Measurements from ENCODE around the gene B3GALT5. TPM values are rescaled to one million over a fixed set of nuclear protein-coding genes. Genes with fewer than 3 reads are reported as not detected.

B3GALT5 gene
- total RNA-seq, 3 donors from 2014 or later: 2.3 to 2.9 TPM; not detected in 1

DNA sequence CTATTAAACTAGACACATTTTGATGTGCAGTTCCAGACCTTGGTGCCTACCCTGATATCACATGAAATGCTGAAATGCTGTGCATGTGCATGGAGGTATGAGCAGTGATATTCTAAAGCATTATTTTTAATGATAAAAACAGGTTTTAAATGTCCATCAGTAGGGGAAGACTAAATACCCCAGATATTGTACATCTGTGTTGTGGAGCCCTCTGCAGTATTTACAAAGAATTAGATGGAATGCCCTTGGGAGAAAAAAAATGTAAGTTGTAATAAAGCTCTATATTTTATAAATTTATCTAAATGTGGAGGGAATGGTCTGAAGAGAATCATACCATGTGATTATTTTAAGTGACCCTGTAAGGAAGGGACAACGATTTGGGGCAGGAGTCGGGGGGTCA is 93.1 kb downstream of the B3GALT5 start:
- DNase-seq (ENCODE audit: low spot score in 2 of 2): no peak
- no peaks in the 10 kb centered on the region for H3K4me1 ChIP-seq
- H3K36me3 ChIP-seq: no peaks in the 10 kb centered on the region
- intact Hi-C loops (cut with DNase I; ENCODE audit: low total_unique reads): no loop called here
- H3K4me3 ChIP-seq: no peak overlapping the region
- peaks cover 0 to 7% of the 10 kb centered on the region in 2 donors for H3K27me3 ChIP-seq
- H3K9me3 ChIP-seq: peaks cover 10 to 13% of the 10 kb centered on the region in 2 donors
- no peak overlapping the region for H3K27ac ChIP-seq
- TF ChIP-seq POLR2A (IDR thresholded peaks at IDR 0.05) (no peak), POLR2AphosphoS5 (IDR thresholded peaks at IDR 0.05) (no peak)

DNA sequence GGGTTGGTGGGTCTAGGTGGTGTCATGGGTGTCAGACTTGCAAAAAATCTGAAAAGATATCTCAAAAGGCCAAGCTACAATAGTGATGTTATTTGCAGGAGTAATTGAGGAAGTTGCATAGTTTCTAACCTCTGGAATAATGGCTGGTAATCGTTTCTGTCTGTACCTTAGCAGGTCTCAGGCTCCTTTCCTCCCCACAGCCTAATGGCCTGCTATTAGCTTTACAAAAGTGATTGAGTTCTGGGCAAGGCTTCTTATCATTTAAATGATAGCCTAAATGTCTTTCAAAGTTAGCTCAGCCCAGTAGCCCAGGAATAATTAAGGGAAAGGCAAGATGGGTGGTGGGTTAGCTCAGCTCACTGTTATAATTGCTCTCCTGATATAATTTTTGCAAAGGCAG is 94.6 kb downstream of the B3GALT5 start:
- Histone ChIP-seq H3K27ac (no peak overlapping the region), H3K4me1 (no peaks in the 10 kb centered on the region), H3K9me3 (peaks cover 10 to 13% of the 10 kb centered on the region in 2 donors), H3K36me3 (no peaks in the 10 kb centered on the region), H3K4me3 (no peak overlapping the region), H3K27me3 (peaks cover 0 to 7% of the 10 kb centered on the region in 2 donors)
- no peak for DNase-seq (ENCODE audit: low spot score in 2 of 2)
- intact Hi-C loops (cut with DNase I; ENCODE audit: low total_unique reads): no loop called here
- TF ChIP-seq POLR2AphosphoS5 (IDR thresholded peaks at IDR 0.05): no peak
- TF ChIP-seq POLR2A (IDR thresholded peaks at IDR 0.05): no peak
- TF ChIP-seq, protein P1, sequence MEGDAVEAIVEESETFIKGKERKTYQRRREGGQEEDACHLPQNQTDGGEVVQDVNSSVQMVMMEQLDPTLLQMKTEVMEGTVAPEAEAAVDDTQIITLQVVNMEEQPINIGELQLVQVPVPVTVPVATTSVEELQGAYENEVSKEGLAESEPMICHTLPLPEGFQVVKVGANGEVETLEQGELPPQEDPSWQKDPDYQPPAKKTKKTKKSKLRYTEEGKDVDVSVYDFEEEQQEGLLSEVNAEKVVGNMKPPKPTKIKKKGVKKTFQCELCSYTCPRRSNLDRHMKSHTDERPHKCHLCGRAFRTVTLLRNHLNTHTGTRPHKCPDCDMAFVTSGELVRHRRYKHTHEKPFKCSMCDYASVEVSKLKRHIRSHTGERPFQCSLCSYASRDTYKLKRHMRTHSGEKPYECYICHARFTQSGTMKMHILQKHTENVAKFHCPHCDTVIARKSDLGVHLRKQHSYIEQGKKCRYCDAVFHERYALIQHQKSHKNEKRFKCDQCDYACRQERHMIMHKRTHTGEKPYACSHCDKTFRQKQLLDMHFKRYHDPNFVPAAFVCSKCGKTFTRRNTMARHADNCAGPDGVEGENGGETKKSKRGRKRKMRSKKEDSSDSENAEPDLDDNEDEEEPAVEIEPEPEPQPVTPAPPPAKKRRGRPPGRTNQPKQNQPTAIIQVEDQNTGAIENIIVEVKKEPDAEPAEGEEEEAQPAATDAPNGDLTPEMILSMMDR (IDR thresholded peaks at IDR 0.05): no peak

DNA sequence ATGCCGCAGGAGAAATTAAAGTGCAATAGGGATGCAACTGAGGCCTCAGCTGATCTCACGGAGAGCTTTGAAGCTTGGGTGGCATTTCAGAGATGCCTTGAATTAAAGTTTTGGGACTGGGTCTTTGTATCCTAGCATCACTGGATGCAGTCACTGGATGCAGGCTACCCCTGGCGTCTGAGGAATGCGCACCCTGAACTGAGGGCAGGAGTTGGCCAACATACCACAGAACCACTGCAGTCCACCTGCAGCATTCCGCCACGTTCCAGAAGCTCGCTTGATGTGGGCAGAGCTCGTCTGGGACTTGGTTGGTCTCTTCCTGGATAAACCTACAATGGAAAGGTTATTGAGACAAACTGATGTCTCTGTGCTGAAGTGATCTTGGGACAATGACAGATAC is 98.1 kb downstream of the B3GALT5 start:
- Histone ChIP-seq H3K4me1 (no peaks in the 10 kb centered on the region), H3K9me3 (no peaks in the 10 kb centered on the region), H3K27me3 (peaks cover 0 to 7% of the 10 kb centered on the region in 2 donors), H3K27ac (no peak overlapping the region), H3K36me3 (no peaks in the 10 kb centered on the region), H3K4me3 (no peak overlapping the region)
- intact Hi-C loops (cut with DNase I; ENCODE audit: low total_unique reads): loop anchor here (10.0 kb wide), 1 partner anchor 186 kb away; no protein-coding TSS in a partner anchor
- TF ChIP-seq, protein P1 (IDR thresholded peaks at IDR 0.05): no peak
- TF ChIP-seq POLR2AphosphoS5 (IDR thresholded peaks at IDR 0.05) (no peak), POLR2A (IDR thresholded peaks at IDR 0.05) (no peak)
- no peak for DNase-seq (ENCODE audit: low spot score in 2 of 2)

DNA sequence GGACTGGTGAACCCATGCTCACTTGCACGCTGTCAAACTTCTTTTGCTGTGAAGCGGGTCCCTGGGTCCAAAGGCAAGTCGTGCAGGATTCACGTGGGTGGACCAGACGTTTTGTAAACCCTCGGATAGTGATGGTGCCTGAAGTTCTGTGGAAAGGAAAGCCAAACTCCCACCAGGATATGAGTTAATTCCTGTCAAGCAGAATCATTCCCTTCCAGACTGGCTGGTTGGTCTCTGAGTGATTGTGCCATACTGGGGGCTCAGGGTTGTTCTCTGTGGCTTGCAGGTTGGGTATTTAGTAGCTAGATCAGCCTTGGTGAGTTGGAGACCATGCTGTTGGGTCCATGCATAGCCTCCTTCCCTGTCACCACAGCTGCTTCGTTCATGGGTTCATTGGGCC is 99.5 kb downstream of the B3GALT5 start:
- no peak for DNase-seq (ENCODE audit: low spot score in 2 of 2)
- no peak overlapping the region for H3K27ac ChIP-seq
- H3K9me3 ChIP-seq: no peaks in the 10 kb centered on the region
- H3K4me1 ChIP-seq: no peaks in the 10 kb centered on the region
- peaks cover 0 to 7% of the 10 kb centered on the region in 2 donors for H3K27me3 ChIP-seq
- intact Hi-C loops (cut with DNase I; ENCODE audit: low total_unique reads): loop anchor here (10.0 kb wide), 1 partner anchor 187 kb away; no protein-coding TSS in a partner anchor
- no peak for TF ChIP-seq POLR2AphosphoS5 (IDR thresholded peaks at IDR 0.05)
- no peak for TF ChIP-seq POLR2A (IDR thresholded peaks at IDR 0.05)
- TF ChIP-seq, protein P1 (IDR thresholded peaks at IDR 0.05): no peak
- no peak overlapping the region for H3K4me3 ChIP-seq
- H3K36me3 ChIP-seq: no peaks in the 10 kb centered on the region

DNA sequence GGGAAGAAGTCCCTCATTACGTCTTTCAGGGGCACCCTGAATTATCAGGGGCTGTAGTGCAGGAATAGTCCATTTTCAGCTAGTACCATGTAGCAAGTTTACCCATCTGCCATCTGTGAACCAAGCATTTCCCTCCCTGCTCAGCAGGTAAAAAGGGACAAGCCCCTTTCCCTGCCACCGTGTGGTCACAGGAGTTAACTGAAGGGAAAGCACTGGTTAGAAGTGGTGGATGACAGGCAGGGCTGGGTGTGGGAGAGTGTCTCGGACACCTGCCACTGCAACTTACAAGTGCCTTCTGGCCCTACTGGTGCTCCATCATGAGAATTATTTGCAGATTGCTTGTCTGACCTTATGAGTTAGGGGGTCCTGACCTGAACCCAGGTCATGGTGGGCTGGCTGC is 100.2 kb downstream of the B3GALT5 start:
- Histone ChIP-seq H3K36me3 (no peaks in the 10 kb centered on the region), H3K4me3 (no peak overlapping the region), H3K9me3 (no peaks in the 10 kb centered on the region), H3K4me1 (no peaks in the 10 kb centered on the region), H3K27ac (no peak overlapping the region), H3K27me3 (peaks cover 0 to 7% of the 10 kb centered on the region in 2 donors)
- DNase-seq (ENCODE audit: low spot score in 2 of 2): no peak
- TF ChIP-seq POLR2A (IDR thresholded peaks at IDR 0.05): no peak
- TF ChIP-seq POLR2AphosphoS5 (IDR thresholded peaks at IDR 0.05): no peak
- TF ChIP-seq, protein P1 (IDR thresholded peaks at IDR 0.05): no peak
- intact Hi-C loops (cut with DNase I; ENCODE audit: low total_unique reads): loop anchor here (10.0 kb wide), 1 partner anchor 188 kb away; no protein-coding TSS in a partner anchor

Data from breast epithelium (tissue), 4 donors.